Calu3 (cell line): Measurements from ENCODE around the gene FAF1. TPM values are rescaled to one million over a fixed set of nuclear protein-coding genes. Genes with fewer than 3 reads are reported as not detected.
"Not testable (repeated sequence)": the region's sequence is repeated elsewhere in the genome, so short reads cannot be mapped to it uniquely, and the experiment has no call there.

Experiments
- BruUV-seq: library from RNA; stranded (reverse); fragments of 400-500 nt; replicated peaks from 2 replicates; lab custom pipeline; 2021; lab: Mats Ljungman, UMichigan
- CTCF ChIA-PET: fragments of 300-600 bp; sonication (Branson Sonifier 250); formaldehyde crosslinking; loops from one replicate; lab custom pipeline; 2022; ENCODE audit warnings: antibody characterized with exemption; lab: Charles Lee
- DNase-seq: peaks from one replicate; pipeline ENCODE4 v3.0.0; 2022
- H3K27ac Mint-ChIP-seq: one replicate; pipeline ENCODE4 v1.8.0; 2022; ENCODE audit warnings: mixed read lengths; ENCODE audit not compliant: unreplicated experiment
- H3K27me3 Mint-ChIP-seq: one replicate; pipeline ENCODE4 v1.8.0; 2022; ENCODE audit warnings: mixed read lengths; ENCODE audit not compliant: unreplicated experiment
- H3K36me3 Mint-ChIP-seq: one replicate; pipeline ENCODE4 v1.8.0; 2022; ENCODE audit warnings: mild to moderate bottlenecking, moderate library complexity, mixed read lengths; ENCODE audit not compliant: insufficient read depth, unreplicated experiment
- H3K4me1 Mint-ChIP-seq: one replicate; pipeline ENCODE4 v1.8.0; 2022; ENCODE audit warnings: mild to moderate bottlenecking, low read depth, mixed read lengths; ENCODE audit not compliant: unreplicated experiment
- H3K4me3 Mint-ChIP-seq: one replicate; pipeline ENCODE4 v1.8.0; 2022; ENCODE audit warnings: mild to moderate bottlenecking, low read depth, moderate library complexity, mixed read lengths; ENCODE audit not compliant: unreplicated experiment
- H3K9me3 Mint-ChIP-seq: one replicate; pipeline ENCODE4 v1.8.0; 2022; ENCODE audit warnings: low read depth, mixed read lengths; ENCODE audit not compliant: unreplicated experiment
- intact Hi-C: fragments of 100-400 bp; cut with micrococcal nuclease; formaldehyde crosslinking; loops from one replicate; pipeline ENCODE4 v1.10.0; 2022; ENCODE audit not compliant: unreplicated experiment
- total RNA-seq: library from RNA; stranded (reverse); gene quantifications from 2 replicates; pipeline ENCODE4 v1.2.3, GENCODE V29; 2022
- TF ChIP-seq, protein P1 (sequence below): fragments of 200-600 bp; IDR thresholded peaks from one replicate; pipeline ENCODE4 v1.8.0; 2022; ENCODE audit warnings: antibody characterized with exemption; ENCODE audit not compliant: unreplicated experiment

The FAF1 gene
- total RNA-seq, 1 experiment from 2014 or later: 104 TPM

DNA sequence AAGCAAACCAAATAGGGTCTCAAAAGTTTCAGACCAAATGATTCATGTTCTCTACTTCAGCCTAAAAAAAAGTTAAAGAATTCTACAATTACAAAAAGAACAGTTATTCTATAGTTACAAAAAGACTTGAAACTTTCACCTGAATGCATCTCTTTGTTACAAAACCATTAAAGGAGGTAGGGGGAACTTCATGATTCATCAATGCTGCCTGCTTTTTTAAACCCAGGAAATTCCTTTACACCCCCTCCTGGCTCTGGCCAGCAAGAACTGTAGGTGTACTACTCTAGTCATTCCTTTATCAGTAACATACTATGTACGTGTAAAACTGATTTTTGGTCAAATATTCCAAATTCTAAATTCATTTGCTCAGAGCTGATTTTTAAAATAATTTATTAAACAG is 5.0 kb downstream of the FAF1 start:
- CTCF ChIA-PET: no interaction called here
- peaks cover 29% of the 10 kb centered on the region for H3K4me1 Mint-ChIP-seq
- no peak for DNase-seq

DNA sequence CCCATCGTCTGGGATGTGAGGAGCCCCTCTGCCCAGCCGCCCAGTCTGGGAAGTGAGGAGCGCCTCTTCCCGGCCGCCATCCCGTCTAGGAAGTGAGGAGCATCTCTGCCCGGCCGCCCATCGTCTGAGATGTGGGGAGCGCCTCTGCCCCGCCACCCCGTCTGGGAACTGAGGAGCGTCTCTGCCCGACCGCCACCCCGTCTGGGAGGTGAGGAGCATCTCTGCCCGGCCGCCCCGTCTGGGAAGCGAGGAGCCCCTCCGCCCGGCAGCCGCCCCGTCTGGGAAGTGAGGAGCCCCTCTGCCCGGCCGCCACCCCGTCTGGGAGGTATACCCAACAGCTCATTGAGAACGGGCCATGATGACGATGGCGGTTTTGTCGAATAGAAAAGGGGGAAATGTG is 7.5 kb downstream of the FAF1 start:
- H3K27me3 Mint-ChIP-seq, H3K4me3 Mint-ChIP-seq, H3K9me3 Mint-ChIP-seq, CTCF ChIA-PET, BruUV-seq, H3K36me3 Mint-ChIP-seq, DNase-seq, H3K27ac Mint-ChIP-seq: not testable (repeated sequence)
- intact Hi-C loops: loop anchor here (10.0 kb wide), 1 partner anchor 178 kb away; no protein-coding TSS in a partner anchor
- peaks cover 34% of the 10 kb centered on the region for H3K4me1 Mint-ChIP-seq

More for the DNA sequence above, 5.0 kb downstream of the FAF1 start:
- H3K27ac Mint-ChIP-seq: no peak overlapping the region
- intact Hi-C loops: loop anchor here (10.0 kb wide), 1 partner anchor 180 kb away; no protein-coding TSS in a partner anchor
- H3K9me3 Mint-ChIP-seq: no peaks in the 10 kb centered on the region
- BruUV-seq: no TSS peak
- H3K27me3 Mint-ChIP-seq: no peaks in the 10 kb centered on the region
- no peak overlapping the region for H3K4me3 Mint-ChIP-seq
- peaks cover 12% of the 10 kb centered on the region for H3K36me3 Mint-ChIP-seq
- TF ChIP-seq, protein P1, sequence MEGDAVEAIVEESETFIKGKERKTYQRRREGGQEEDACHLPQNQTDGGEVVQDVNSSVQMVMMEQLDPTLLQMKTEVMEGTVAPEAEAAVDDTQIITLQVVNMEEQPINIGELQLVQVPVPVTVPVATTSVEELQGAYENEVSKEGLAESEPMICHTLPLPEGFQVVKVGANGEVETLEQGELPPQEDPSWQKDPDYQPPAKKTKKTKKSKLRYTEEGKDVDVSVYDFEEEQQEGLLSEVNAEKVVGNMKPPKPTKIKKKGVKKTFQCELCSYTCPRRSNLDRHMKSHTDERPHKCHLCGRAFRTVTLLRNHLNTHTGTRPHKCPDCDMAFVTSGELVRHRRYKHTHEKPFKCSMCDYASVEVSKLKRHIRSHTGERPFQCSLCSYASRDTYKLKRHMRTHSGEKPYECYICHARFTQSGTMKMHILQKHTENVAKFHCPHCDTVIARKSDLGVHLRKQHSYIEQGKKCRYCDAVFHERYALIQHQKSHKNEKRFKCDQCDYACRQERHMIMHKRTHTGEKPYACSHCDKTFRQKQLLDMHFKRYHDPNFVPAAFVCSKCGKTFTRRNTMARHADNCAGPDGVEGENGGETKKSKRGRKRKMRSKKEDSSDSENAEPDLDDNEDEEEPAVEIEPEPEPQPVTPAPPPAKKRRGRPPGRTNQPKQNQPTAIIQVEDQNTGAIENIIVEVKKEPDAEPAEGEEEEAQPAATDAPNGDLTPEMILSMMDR: no peak

DNA sequence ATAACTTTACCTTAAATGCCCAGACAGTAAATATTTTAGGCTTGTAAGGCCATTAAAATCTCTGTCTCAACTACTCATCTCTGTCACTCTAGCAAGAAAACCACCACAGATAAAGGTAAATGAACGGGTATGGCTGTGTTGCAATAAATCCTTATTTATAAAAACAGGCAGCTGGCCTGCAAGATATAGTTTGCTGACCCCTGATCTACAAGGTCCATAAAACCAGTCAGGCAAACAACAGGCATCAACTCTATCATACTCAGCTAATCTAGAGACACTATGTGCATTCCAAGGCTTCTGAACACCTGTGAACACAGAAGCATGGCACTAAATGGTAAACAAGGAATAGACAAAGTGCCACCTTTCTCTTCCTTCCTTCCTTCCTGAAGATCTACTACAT is 9.7 kb downstream of the FAF1 start:
- BruUV-seq: no TSS peak
- CTCF ChIA-PET: no interaction called here
- Mint-ChIP-seq H3K4me3 (no peak overlapping the region), H3K36me3 (no peaks in the 10 kb centered on the region), H3K27me3 (no peaks in the 10 kb centered on the region), H3K9me3 (no peaks in the 10 kb centered on the region), H3K27ac (no peak overlapping the region), H3K4me1 (peaks cover 35% of the 10 kb centered on the region)
- TF ChIP-seq, protein P1: no peak
- intact Hi-C loops: loop anchor here (10.0 kb wide), 1 partner anchor 176 kb away; no protein-coding TSS in a partner anchor
- DNase-seq: no peak

DNA sequence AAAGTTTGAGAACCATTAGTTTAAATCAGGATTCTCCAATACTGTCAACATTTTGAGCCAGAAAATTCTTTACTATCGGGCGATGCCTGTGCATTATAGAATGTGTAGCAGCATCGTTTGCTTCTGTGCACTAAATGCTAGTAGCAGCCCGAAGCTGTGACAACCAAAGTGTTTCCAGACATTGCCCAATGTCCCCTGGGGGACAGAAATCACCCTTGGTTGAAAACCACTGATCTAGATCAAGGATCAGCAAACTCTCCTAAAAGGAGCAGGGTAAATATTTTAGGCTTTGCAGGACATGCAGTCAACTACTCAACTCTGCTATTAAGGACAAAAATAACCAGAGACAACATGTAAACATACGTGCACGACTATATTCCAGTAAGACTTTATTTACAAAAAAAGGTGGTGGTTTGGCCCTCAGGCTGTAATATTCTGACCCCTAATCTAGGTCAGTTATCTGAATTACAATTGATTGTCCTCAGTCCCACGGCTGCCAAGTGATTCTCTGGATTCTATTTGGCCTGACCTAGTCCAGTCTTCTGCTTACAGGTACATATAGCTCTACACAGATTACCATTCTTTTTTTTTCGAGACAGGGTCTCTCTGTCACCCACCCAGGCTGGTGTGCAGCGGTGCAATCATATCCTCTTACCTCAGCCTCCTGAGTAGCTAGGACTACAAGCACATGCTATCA is 10.6 kb downstream of the FAF1 start:
- H3K4me3 Mint-ChIP-seq: no peak overlapping the region
- TF ChIP-seq, protein P1: no peak
- no TSS peak for BruUV-seq
- CTCF ChIA-PET: no interaction called here
- H3K9me3 Mint-ChIP-seq: no peaks in the 10 kb centered on the region
- no peak for DNase-seq
- no peaks in the 10 kb centered on the region for H3K36me3 Mint-ChIP-seq
- H3K27ac Mint-ChIP-seq: no peak overlapping the region
- H3K4me1 Mint-ChIP-seq: peaks cover 34% of the 10 kb centered on the region
- no peaks in the 10 kb centered on the region for H3K27me3 Mint-ChIP-seq
- intact Hi-C loops: no loop called here

DNA sequence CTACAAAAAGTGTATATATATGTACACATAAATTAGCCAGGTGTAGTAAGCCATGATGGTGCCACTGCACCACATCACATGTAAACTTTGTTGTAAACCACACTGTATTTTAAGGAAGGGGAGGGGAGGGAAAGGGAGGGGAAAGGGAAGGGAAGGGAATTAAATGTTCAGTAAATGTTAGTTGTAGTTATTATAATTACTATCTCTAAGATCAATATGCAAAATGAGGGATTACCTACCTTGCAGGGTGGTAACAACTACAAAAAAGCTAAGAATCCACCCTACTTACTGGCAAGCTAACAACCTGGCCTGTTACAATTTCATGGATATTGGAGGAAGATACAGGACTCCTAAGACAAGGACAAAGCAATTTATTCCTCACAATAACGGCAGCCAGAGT is 17.7 kb downstream of the FAF1 start:
- Mint-ChIP-seq H3K27ac (no peak overlapping the region), H3K36me3 (no peaks in the 10 kb centered on the region), H3K4me3 (no peak overlapping the region), H3K4me1 (peaks cover 18% of the 10 kb centered on the region), H3K9me3 (no peaks in the 10 kb centered on the region), H3K27me3 (no peaks in the 10 kb centered on the region)
- intact Hi-C loops: no loop called here
- BruUV-seq: no TSS peak
- TF ChIP-seq, protein P1: no peak
- CTCF ChIA-PET: no interaction called here
- no peak for DNase-seq
